ENCODE results near the gene PSEN1. TPM values are rescaled to one million over a fixed set of nuclear protein-coding genes. Genes with fewer than 3 reads are reported as not detected.

PSEN1 gene
- total and polyA plus RNA-seq, 2 experiments from 2014 or later: 14.6 to 35.7 TPM

DNA sequence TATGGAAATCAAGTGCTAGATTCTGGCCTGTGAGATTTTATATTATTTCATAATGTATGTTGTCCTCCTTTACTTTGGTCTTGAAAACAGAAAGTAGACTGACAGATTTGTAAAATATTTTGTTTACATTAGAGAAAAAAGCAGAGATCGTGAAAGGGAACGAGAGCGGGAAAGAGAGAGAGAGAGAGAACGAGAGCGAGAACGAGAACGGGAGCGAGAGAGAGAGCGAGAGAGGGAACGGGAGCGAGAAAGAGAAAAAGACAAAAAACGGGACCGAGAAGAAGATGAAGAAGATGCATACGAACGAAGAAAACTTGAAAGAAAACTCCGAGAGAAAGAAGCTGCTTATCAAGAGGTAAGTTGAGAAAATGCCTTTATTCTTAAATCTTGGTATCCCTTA is 30.6 kb upstream of the PSEN1 start (continued):
- TF ChIP-seq, protein P1, sequence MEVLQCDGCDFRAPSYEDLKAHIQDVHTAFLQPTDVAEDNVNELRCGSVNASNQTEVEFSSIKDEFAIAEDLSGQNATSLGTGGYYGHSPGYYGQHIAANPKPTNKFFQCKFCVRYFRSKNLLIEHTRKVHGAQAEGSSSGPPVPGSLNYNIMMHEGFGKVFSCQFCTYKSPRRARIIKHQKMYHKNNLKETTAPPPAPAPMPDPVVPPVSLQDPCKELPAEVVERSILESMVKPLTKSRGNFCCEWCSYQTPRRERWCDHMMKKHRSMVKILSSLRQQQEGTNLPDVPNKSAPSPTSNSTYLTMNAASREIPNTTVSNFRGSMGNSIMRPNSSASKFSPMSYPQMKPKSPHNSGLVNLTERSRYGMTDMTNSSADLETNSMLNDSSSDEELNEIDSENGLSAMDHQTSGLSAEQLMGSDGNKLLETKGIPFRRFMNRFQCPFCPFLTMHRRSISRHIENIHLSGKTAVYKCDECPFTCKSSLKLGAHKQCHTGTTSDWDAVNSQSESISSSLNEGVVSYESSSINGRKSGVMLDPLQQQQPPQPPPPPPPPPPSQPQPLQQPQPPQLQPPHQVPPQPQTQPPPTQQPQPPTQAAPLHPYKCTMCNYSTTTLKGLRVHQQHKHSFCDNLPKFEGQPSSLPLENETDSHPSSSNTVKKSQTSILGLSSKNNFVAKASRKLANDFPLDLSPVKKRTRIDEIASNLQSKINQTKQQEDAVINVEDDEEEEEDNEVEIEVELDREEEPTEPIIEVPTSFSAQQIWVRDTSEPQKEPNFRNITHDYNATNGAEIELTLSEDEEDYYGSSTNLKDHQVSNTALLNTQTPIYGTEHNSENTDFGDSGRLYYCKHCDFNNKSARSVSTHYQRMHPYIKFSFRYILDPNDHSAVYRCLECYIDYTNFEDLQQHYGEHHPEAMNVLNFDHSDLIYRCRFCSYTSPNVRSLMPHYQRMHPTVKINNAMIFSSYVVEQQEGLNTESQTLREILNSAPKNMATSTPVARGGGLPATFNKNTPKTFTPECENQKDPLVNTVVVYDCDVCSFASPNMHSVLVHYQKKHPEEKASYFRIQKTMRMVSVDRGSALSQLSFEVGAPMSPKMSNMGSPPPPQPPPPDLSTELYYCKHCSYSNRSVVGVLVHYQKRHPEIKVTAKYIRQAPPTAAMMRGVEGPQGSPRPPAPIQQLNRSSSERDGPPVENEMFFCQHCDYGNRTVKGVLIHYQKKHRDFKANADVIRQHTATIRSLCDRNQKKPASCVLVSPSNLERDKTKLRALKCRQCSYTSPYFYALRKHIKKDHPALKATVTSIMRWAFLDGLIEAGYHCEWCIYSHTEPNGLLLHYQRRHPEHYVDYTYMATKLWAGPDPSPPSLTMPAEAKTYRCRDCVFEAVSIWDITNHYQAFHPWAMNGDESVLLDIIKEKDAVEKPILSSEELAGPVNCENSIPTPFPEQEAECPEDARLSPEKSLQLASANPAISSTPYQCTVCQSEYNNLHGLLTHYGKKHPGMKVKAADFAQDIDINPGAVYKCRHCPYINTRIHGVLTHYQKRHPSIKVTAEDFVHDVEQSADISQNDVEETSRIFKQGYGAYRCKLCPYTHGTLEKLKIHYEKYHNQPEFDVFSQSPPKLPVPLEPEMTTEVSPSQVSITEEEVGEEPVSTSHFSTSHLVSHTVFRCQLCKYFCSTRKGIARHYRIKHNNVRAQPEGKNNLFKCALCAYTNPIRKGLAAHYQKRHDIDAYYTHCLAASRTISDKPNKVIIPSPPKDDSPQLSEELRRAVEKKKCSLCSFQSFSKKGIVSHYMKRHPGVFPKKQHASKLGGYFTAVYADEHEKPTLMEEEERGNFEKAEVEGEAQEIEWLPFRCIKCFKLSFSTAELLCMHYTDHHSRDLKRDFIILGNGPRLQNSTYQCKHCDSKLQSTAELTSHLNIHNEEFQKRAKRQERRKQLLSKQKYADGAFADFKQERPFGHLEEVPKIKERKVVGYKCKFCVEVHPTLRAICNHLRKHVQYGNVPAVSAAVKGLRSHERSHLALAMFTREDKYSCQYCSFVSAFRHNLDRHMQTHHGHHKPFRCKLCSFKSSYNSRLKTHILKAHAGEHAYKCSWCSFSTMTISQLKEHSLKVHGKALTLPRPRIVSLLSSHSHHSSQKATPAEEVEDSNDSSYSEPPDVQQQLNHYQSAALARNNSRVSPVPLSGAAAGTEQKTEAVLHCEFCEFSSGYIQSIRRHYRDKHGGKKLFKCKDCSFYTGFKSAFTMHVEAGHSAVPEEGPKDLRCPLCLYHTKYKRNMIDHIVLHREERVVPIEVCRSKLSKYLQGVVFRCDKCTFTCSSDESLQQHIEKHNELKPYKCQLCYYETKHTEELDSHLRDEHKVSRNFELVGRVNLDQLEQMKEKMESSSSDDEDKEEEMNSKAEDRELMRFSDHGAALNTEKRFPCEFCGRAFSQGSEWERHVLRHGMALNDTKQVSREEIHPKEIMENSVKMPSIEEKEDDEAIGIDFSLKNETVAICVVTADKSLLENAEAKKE (CRISPR knock-in tag; IDR thresholded peaks at IDR 0.05): no peak
- TF ChIP-seq, protein P2, sequence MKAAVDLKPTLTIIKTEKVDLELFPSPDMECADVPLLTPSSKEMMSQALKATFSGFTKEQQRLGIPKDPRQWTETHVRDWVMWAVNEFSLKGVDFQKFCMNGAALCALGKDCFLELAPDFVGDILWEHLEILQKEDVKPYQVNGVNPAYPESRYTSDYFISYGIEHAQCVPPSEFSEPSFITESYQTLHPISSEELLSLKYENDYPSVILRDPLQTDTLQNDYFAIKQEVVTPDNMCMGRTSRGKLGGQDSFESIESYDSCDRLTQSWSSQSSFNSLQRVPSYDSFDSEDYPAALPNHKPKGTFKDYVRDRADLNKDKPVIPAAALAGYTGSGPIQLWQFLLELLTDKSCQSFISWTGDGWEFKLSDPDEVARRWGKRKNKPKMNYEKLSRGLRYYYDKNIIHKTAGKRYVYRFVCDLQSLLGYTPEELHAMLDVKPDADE (IDR thresholded peaks at IDR 0.05): no peak
- no peak for TF ChIP-seq JUNB (IDR thresholded peaks at IDR 0.05; ENCODE audit: unreplicated experiment)
- TF ChIP-seq EZH2phosphoT487 (IDR thresholded peaks at IDR 0.05; ENCODE audit: unreplicated experiment): no peak
- no peak for TF ChIP-seq EZH2 (IDR thresholded peaks at IDR 0.05; ENCODE audit: low read depth, unreplicated experiment)
- TF ChIP-seq POLR2AphosphoS5 (IDR thresholded peaks at IDR 0.05; ENCODE audit: low read depth): no peak
- no peak for TF ChIP-seq NANOG (IDR thresholded peaks at IDR 0.05; ENCODE audit: borderline replicate concordance)
- no peak for TF ChIP-seq STAT1 (IDR thresholded peaks at IDR 0.05; ENCODE audit: unreplicated experiment)
- no peak for TF ChIP-seq ZNF331 (CRISPR knock-in tag; IDR thresholded peaks at IDR 0.05; ENCODE audit: low read depth)
- TF ChIP-seq ZNF114 (CRISPR knock-in tag; IDR thresholded peaks at IDR 0.05): no peak
- TF ChIP-seq CREB1 (CRISPR knock-in tag; IDR thresholded peaks at IDR 0.05; ENCODE audit: low read depth): no peak
